GM19023 (cell line): ENCODE data around the gene USP31.

Experiments
- ATAC-seq: cut with Tn5 transposase; IDR thresholded peaks from one replicate; pipeline ENCODE4 v1.9.1; 2021; ENCODE audit warnings: mild to moderate bottlenecking, moderate library complexity; ENCODE audit not compliant: unreplicated experiment

Gene USP31

DNA sequence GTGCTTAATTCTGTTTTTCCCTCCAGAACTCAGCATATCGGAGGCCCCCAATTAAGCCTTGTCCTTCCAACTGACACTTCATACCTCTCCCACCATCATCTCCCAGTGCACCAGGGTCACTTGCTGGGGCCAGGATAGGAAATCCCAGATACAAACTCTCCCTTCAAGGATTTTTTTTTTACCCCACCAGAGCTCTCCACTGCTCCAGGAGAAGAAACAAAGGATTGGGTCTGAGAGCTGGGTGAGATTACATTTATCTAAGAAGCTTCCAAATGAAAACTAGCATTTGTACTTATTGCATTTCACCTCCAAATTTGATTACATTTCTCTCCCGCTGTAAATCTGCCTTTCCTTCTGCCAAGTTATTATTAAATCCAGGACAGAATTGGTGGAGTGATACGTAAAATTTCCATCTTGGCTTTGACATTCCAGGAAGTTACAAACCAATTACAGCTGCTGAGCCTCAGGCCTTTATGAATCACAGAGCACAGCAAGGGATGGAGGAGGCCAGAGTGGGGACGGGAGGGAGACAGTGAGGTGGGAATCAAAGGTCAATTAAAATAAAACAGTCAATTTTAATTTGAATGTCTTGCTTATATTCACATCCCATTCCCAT is 123.5 kb downstream of the USP31 start:
- no peak for ATAC-seq

DNA sequence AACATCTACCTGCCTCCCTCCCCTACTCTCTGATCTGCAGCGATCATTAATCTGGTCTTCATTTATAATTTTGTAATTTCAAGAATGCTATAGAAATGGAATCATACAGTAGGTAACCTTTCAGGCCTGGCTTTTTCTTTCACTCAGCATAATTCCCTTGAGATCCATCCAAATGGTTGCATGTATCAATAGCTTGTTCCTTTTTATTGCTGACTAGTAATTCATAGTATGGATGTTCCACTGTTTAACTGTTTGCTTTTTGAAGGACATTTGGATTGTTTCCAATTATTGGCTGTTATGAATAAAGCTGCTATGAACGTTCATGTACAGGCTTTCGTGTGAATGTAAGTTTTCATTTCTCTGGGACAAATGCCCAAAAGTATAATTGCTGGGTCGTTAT is 125.2 kb downstream of the USP31 start:
- no peak for ATAC-seq

GRCh38 chr16:23020084-23020483 is 129.2 kb downstream of the USP31 start:
- no peak for ATAC-seq

GRCh38 chr16:23016368-23016767 is 132.9 kb downstream of the USP31 start:
- no peak for ATAC-seq

GRCh38 chr16:23015580-23015979 is 133.7 kb downstream of the USP31 start:
- no peak for ATAC-seq

DNA sequence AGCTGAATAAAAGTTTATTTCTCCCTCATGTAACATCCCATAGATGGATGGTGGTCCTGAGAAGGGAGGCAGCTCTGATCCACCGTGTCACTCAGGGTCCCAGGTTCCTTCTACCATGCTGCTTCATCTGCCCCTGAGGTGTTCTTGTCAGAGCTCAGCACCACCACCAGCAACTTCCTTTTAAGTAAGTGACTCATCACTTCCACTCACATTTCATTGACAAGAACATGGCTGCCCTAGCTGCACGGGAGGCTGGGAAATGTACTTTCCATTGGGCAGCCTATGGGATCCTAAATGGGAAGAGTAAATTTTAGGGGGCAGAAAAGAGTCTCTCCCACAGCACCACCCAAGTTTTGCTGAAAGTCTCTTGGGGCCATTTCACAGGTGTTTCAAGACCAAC is 134.7 kb downstream of the USP31 start:
- ATAC-seq, result no peak
